ENCODE results near the gene TRIM54. TPM values are rescaled to one million over a fixed set of nuclear protein-coding genes. Genes with fewer than 3 reads are reported as not detected.

The TRIM54 gene
- total RNA-seq, 1 experiment from 2014 or later, result 3.3 TPM

GRCh38 chr2:27313882-27314645 lies 31.8 kb downstream of the TRIM54 start:
- peaks cover 6% of the 10 kb centered on the region for H3K27me3 Mint-ChIP-seq (ENCODE audit: low read depth)
- ATAC-seq (no peak), DNase-seq (ENCODE audit: low spot score) (no peak)
- peaks cover 6% of the 10 kb centered on the region for H3K4me1 Mint-ChIP-seq
- H3K27ac Mint-ChIP-seq, result no peak overlapping the region
- ChIA-PET POLR2A (no interaction called here), CTCF (interaction anchor here (1.5 to 2.7 kb wide), 2 partner anchors 11 to 63 kb away, joined by 3 to 20 read pairs; no protein-coding TSS in a partner anchor)
- H3K36me3 Mint-ChIP-seq, result peaks cover 6% of the 10 kb centered on the region
- H3K9me3 Mint-ChIP-seq, result no peaks in the 10 kb centered on the region
- no peak overlapping the region for H3K4me3 Mint-ChIP-seq
- no peak for TF ChIP-seq ZSCAN18 (CRISPR knock-in tag; IDR thresholded peaks at IDR 0.05)
- no peak for TF ChIP-seq ZNF317 (CRISPR knock-in tag; IDR thresholded peaks at IDR 0.05; ENCODE audit: borderline replicate concordance, low read depth)
- TF ChIP-seq TEAD1 (CRISPR knock-in tag; IDR thresholded peaks at IDR 0.05), result no peak

GRCh38 chr2:27314709-27315108 lies 32.5 kb downstream of the TRIM54 start:
- TF ChIP-seq ZNF532 (CRISPR knock-in tag; IDR thresholded peaks at IDR 0.05; ENCODE audit: borderline replicate concordance) (no peak), ZNF423 (CRISPR knock-in tag; IDR thresholded peaks at IDR 0.05) (no peak), MYBL2 (CRISPR knock-in tag; IDR thresholded peaks at IDR 0.05) (no peak), E2F4 (CRISPR knock-in tag; IDR thresholded peaks at IDR 0.05; ENCODE audit: borderline replicate concordance, low read depth) (no peak)
- DNase-seq (ENCODE audit: low spot score) (no peak), ATAC-seq (no peak)
- no peaks in the 10 kb centered on the region for H3K9me3 Mint-ChIP-seq
- POLR2A ChIA-PET, result interaction anchor here (0.6 kb wide), 1 partner anchor 11 kb away, joined by 4 read pairs; no protein-coding TSS in a partner anchor
- H3K4me1 Mint-ChIP-seq, result peaks cover 6% of the 10 kb centered on the region
- peaks cover 2% of the 10 kb centered on the region for H3K36me3 Mint-ChIP-seq
- no peak overlapping the region for H3K4me3 Mint-ChIP-seq
- H3K27me3 Mint-ChIP-seq (ENCODE audit: low read depth), result peaks cover 1% of the 10 kb centered on the region
- CTCF ChIA-PET, result interaction anchor here (1.5 to 2.7 kb wide), 2 partner anchors 12 to 64 kb away, joined by 3 to 20 read pairs; no protein-coding TSS in a partner anchor
- H3K27ac Mint-ChIP-seq, result no peak overlapping the region

GRCh38 chr2:27315122-27315521 lies 32.9 kb downstream of the TRIM54 start:
- Mint-ChIP-seq H3K4me1 (peaks cover 6% of the 10 kb centered on the region), H3K27me3 (ENCODE audit: low read depth) (no peaks in the 10 kb centered on the region; the same call in none of the 2 replicates), H3K27ac (no peak overlapping the region), H3K9me3 (no peaks in the 10 kb centered on the region), H3K4me3 (no peak overlapping the region), H3K36me3 (no peaks in the 10 kb centered on the region)
- no peak for TF ChIP-seq HMGXB4 (CRISPR knock-in tag; IDR thresholded peaks at IDR 0.05)
- TF ChIP-seq ERG (CRISPR knock-in tag; IDR thresholded peaks at IDR 0.05), result no peak
- no peak for TF ChIP-seq MYBL2 (CRISPR knock-in tag; IDR thresholded peaks at IDR 0.05)
- ChIA-PET POLR2A (interaction anchor here (0.6 kb wide), 1 partner anchor 12 kb away, joined by 4 read pairs; no protein-coding TSS in a partner anchor), CTCF (interaction anchor here (1.5 to 2.7 kb wide), 2 partner anchors 12 to 64 kb away, joined by 3 to 20 read pairs; no protein-coding TSS in a partner anchor)
- no peak for DNase-seq (ENCODE audit: low spot score)
- ATAC-seq, result peak; percentile 65
